Memory B cell (primary cell): ENCODE data around the gene NACC1.
A peak's percentile ranks its signal among the peaks of the same experiment; 100 is the strongest.

ENCODE experiments used
- ATAC-seq: fragments of 150-1000 bp; cut with Tn5 transposase; 2 replicates; pipeline ENCODE4 v1.10.0; 2021; ENCODE audit warnings: low read depth, mild to moderate bottlenecking, moderate library complexity
- DNase-seq, 2 donors: peaks; one replicate each; pipeline ENCODE4 v3.0.0; 2022; ENCODE audit warnings: low spot score in 2 of 2
- H3K27ac Mint-ChIP-seq: one replicate; pipeline ENCODE4 v1.8.0; 2022; ENCODE audit warnings: mild to moderate bottlenecking, moderate library complexity, mixed read lengths
- H3K27me3 Mint-ChIP-seq: one replicate; pipeline ENCODE4 v1.8.0; 2022; ENCODE audit warnings: mixed read lengths
- H3K36me3 Mint-ChIP-seq: one replicate; pipeline ENCODE4 v1.8.0; 2022; ENCODE audit warnings: mild to moderate bottlenecking, mixed read lengths
- H3K4me1 Mint-ChIP-seq: one replicate; pipeline ENCODE4 v1.8.0; 2022; ENCODE audit warnings: mixed read lengths
- H3K4me3 Mint-ChIP-seq: one replicate; pipeline ENCODE4 v1.8.0; 2022; ENCODE audit warnings: mild to moderate bottlenecking, moderate library complexity, mixed read lengths
- H3K9me3 Mint-ChIP-seq: one replicate; pipeline ENCODE4 v1.8.0; 2022; ENCODE audit warnings: mixed read lengths

The NACC1 gene

GRCh38 chr19:13092606-13093235, 25.3 kb upstream of the NACC1 start:
- ATAC-seq (no peak), DNase-seq (no peak)
- Mint-ChIP-seq H3K27ac (no peak overlapping the region), H3K36me3 (no peaks in the 10 kb centered on the region), H3K4me1 (peaks cover 12% of the 10 kb centered on the region), H3K9me3 (no peaks in the 10 kb centered on the region), H3K27me3 (no peaks in the 10 kb centered on the region), H3K4me3 (no peak overlapping the region)

GRCh38 chr19:13093407-13094105, 24.5 kb upstream of the NACC1 start:
- Mint-ChIP-seq H3K4me3 (peak overlapping the region; percentile 41), H3K36me3 (no peaks in the 10 kb centered on the region), H3K27me3 (no peaks in the 10 kb centered on the region), H3K9me3 (no peaks in the 10 kb centered on the region), H3K27ac (no peak overlapping the region), H3K4me1 (peaks cover 18% of the 10 kb centered on the region)
- peak; percentile 64 for ATAC-seq
- peak; percentile 81 to 84 for DNase-seq

- Mint-ChIP-seq H3K27me3 (no peaks in the 10 kb centered on the region), H3K27ac (no peak overlapping the region), H3K4me1 (peaks cover 19% of the 10 kb centered on the region), H3K36me3 (peaks cover 1% of the 10 kb centered on the region), H3K9me3 (no peaks in the 10 kb centered on the region), H3K4me3 (peak overlapping the region; percentile 93)
- DNase-seq (peak in 1 of 2 donors; percentile 47), ATAC-seq (no peak)
These were observed 24.0 kb upstream of the NACC1 start for GRCh38 chr19:13094106-13094504.

GRCh38 chr19:13094771-13095392, 23.2 kb upstream of the NACC1 start:
- peak overlapping the region; percentile 93 for H3K4me3 Mint-ChIP-seq
- H3K36me3 Mint-ChIP-seq, result peaks cover 3% of the 10 kb centered on the region
- H3K27ac Mint-ChIP-seq, result peak overlapping the region; percentile 91
- DNase-seq (peak in 1 of 2 donors; percentile 51), ATAC-seq (peak; percentile 31)
- H3K27me3 Mint-ChIP-seq, result no peaks in the 10 kb centered on the region
- no peaks in the 10 kb centered on the region for H3K9me3 Mint-ChIP-seq
- peaks cover 21% of the 10 kb centered on the region for H3K4me1 Mint-ChIP-seq

DNA sequence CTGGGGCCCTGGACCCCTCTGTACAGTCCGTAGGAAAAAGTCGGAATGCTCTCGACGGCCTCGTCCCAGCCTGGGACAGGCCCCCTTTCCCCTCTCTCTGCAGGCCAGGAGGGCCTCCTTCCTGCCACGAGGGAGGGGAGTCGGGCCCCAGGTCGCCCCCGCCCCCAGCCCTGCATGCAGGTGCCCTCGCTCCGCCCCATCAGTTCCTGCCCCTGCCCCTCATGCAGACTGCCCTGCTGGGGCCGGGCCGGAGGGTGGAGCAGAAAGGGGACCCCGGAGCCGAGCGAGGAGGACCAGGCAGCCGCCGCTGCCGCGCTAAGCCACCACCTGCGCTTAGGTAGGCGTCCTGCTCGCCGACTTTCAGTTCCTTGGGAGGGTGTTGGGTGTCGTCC, 22.7 kb upstream of the NACC1 start:
- peak overlapping the region; percentile 91 for H3K27ac Mint-ChIP-seq
- peaks cover 26% of the 10 kb centered on the region for H3K4me1 Mint-ChIP-seq
- DNase-seq (peak in 1 of 2 donors; percentile 61), ATAC-seq (peak; percentile 21)
- peaks cover 8% of the 10 kb centered on the region for H3K36me3 Mint-ChIP-seq
- H3K9me3 Mint-ChIP-seq, result no peaks in the 10 kb centered on the region
- peak overlapping the region; percentile 93 for H3K4me3 Mint-ChIP-seq
- no peaks in the 10 kb centered on the region for H3K27me3 Mint-ChIP-seq

GRCh38 chr19:13095934-13096927, 21.8 kb upstream of the NACC1 start:
- Mint-ChIP-seq H3K36me3 (peaks cover 8% of the 10 kb centered on the region), H3K27me3 (no peaks in the 10 kb centered on the region), H3K4me1 (peaks cover 27% of the 10 kb centered on the region), H3K4me3 (peak overlapping the region; percentile 93), H3K9me3 (no peaks in the 10 kb centered on the region), H3K27ac (peak overlapping the region; percentile 91)
- no peak for ATAC-seq
- peak in 1 of 2 donors; percentile 49 for DNase-seq

GRCh38 chr19:13097033-13097462, 21.0 kb upstream of the NACC1 start:
- peak overlapping the region; percentile 93 for H3K4me3 Mint-ChIP-seq
- H3K9me3 Mint-ChIP-seq, result no peaks in the 10 kb centered on the region
- no peak for ATAC-seq
- no peaks in the 10 kb centered on the region for H3K27me3 Mint-ChIP-seq
- H3K36me3 Mint-ChIP-seq, result peaks cover 8% of the 10 kb centered on the region
- H3K4me1 Mint-ChIP-seq, result peaks cover 31% of the 10 kb centered on the region
- DNase-seq, result no peak
- H3K27ac Mint-ChIP-seq, result peak overlapping the region; percentile 92

- H3K4me1 Mint-ChIP-seq, result peaks cover 31% of the 10 kb centered on the region
- H3K27me3 Mint-ChIP-seq, result no peaks in the 10 kb centered on the region
- no peaks in the 10 kb centered on the region for H3K9me3 Mint-ChIP-seq
- H3K27ac Mint-ChIP-seq, result peak overlapping the region; percentile 92
- peak overlapping the region; percentile 92 for H3K4me3 Mint-ChIP-seq
- DNase-seq, result peak in 1 of 2 donors; percentile 18
- H3K36me3 Mint-ChIP-seq, result peaks cover 12% of the 10 kb centered on the region
- peak; percentile 7 for ATAC-seq
These were observed 20.4 kb upstream of the NACC1 start for GRCh38 chr19:13097463-13098258.

- Mint-ChIP-seq H3K4me3 (peak overlapping the region; percentile 92), H3K27ac (peak overlapping the region; percentile 92), H3K4me1 (peaks cover 35% of the 10 kb centered on the region), H3K27me3 (no peaks in the 10 kb centered on the region), H3K9me3 (no peaks in the 10 kb centered on the region), H3K36me3 (peaks cover 12% of the 10 kb centered on the region)
- peak in 1 of 2 donors; percentile 59 for DNase-seq
- peak; percentile 7 for ATAC-seq
These were observed 19.6 kb upstream of the NACC1 start for GRCh38 chr19:13098277-13099072.

DNA sequence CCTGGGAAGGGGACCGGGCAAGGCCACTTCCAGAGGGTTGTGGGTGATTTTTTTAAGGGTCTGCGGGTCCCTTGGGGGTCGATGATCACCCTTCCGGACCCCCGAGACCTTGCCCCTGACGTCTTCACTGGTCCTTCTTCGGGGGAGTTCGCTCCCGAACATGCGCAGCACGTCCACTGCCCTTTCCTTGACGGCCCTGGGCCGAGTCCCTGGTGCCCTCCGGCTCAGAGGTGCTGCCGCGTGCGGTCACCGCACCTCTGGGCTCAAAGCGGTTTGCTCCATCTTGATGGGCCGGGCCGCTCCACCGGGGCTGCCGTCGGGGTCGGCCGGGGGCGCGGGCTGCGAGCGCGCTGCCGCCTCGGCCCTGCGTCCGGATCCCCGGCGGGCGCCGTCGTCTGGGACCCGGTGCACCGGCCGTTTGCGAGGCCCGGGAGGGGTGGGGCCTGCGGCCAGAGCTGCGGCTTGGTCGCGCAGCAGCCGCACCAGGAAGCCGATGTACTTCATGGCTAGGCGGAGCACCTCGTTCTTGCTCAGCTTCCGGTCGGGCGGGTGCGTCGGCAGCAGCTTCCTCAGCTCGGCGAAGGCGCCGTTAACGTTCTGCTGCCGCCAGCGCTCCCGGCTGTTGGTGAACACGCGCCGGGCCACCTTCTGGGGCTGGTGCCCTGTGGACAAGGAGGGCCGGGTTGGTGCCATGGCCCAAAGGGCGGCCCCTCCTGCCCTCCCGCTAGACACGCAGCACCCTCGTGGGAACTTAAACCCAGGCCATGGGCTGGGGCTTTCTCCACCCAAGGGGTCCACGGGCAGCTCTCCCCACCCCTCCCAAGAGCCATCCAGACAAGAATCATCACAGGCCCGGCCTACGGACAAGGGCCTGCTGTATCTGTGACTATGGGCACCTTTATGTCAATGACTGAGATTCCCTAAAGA, 18.7 kb upstream of the NACC1 start:
- H3K4me3 Mint-ChIP-seq, result peak overlapping the region; percentile 95
- H3K9me3 Mint-ChIP-seq, result no peaks in the 10 kb centered on the region
- ATAC-seq (peak; percentile 7), DNase-seq (peak; percentile 69 to 72)
- no peaks in the 10 kb centered on the region for H3K27me3 Mint-ChIP-seq
- H3K36me3 Mint-ChIP-seq, result peaks cover 12% of the 10 kb centered on the region
- H3K27ac Mint-ChIP-seq, result peak overlapping the region; percentile 92
- H3K4me1 Mint-ChIP-seq, result peaks cover 30% of the 10 kb centered on the region

GRCh38 chr19:13100031-13100588, 18.0 kb upstream of the NACC1 start:
- DNase-seq (peak in 1 of 2 donors; percentile 58), ATAC-seq (no peak)
- Mint-ChIP-seq H3K9me3 (no peaks in the 10 kb centered on the region), H3K4me1 (peaks cover 33% of the 10 kb centered on the region), H3K36me3 (peaks cover 12% of the 10 kb centered on the region), H3K4me3 (peak overlapping the region; percentile 95), H3K27me3 (no peaks in the 10 kb centered on the region), H3K27ac (peak overlapping the region; percentile 92)
